HL-60 (cell line): ENCODE data around the gene ITGA5.

Experiments
- DNase-seq, 2 experiments: peaks; one replicate each; pipeline ENCODE4 v3.0.0-alpha.2; 2010 to 2020; ENCODE audit warnings: low read depth in 1 of 2, low spot score in 1 of 2
- H3K27ac ChIP-seq: fragments of 250-450 bp; sonication (Bioruptor Pico); replicated peaks from 2 replicates; pipeline ENCODE4 v1.5.1; 2020; ENCODE audit warnings: mild to moderate bottlenecking, moderate library complexity
- H3K27me3 ChIP-seq: fragments of 250-450 bp; sonication (Bioruptor Pico); 2 replicates; pipeline ENCODE4 v1.5.1; 2021; ENCODE audit warnings: mild to moderate bottlenecking, moderate library complexity; ENCODE audit not compliant: insufficient read depth, poor library complexity, severe bottlenecking
- H3K4me3 ChIP-seq: replicated peaks from 2 replicates; pipeline ENCODE4 v1.5.1; 2011; ENCODE audit warnings: mild to moderate bottlenecking, control low read depth, low read length; ENCODE audit not compliant: insufficient read depth
- CTCF ChIP-seq: IDR thresholded peaks from one replicate; pipeline ENCODE4 v1.5.1; 2011; ENCODE audit warnings: low read length, control low read depth, inconsistent platforms; ENCODE audit not compliant: insufficient read depth
- GABPA ChIP-seq: IDR thresholded peaks from 2 replicates; pipeline ENCODE4 v1.6.1; 2012; ENCODE audit warnings: low read depth
- POLR2AphosphoS5 ChIP-seq: IDR thresholded peaks from 2 replicates; pipeline ENCODE4 v1.6.1; 2012; ENCODE audit warnings: low read depth
- REST ChIP-seq: IDR thresholded peaks from 2 replicates; pipeline ENCODE4 v1.6.1; 2012; ENCODE audit warnings: low read depth; ENCODE audit not compliant: insufficient replicate concordance
- SPI1 ChIP-seq: IDR thresholded peaks from 2 replicates; pipeline ENCODE4 v1.6.1; 2012; ENCODE audit warnings: low read depth, mild to moderate bottlenecking, borderline replicate concordance

ITGA5 gene

GRCh38 chr12:54448344-54448743 is 29.3 kb upstream of the ITGA5 start:
- peak; percentile 11 to 57 for DNase-seq
- Histone ChIP-seq H3K27ac (peak overlapping the region; percentile 20; the same call in 1 of the 2 replicates), H3K27me3 (no peaks in the 10 kb centered on the region), H3K4me3 (no peak overlapping the region)
- TF ChIP-seq CTCF = no peak
- TF ChIP-seq GABPA = no peak
- TF ChIP-seq REST = no peak
- TF ChIP-seq SPI1 = no peak
- no peak for TF ChIP-seq POLR2AphosphoS5

GRCh38 chr12:54447917-54448316 is 28.9 kb upstream of the ITGA5 start:
- TF ChIP-seq CTCF = no peak
- no peak for TF ChIP-seq SPI1
- no peak for TF ChIP-seq GABPA
- TF ChIP-seq POLR2AphosphoS5 = no peak
- no peak for TF ChIP-seq REST
- DNase-seq = no peak
- Histone ChIP-seq H3K27ac (no peak overlapping the region), H3K4me3 (no peak overlapping the region), H3K27me3 (no peaks in the 10 kb centered on the region)

- H3K27me3 ChIP-seq = no peaks in the 10 kb centered on the region
- H3K27ac ChIP-seq = no peak overlapping the region
- no peak overlapping the region for H3K4me3 ChIP-seq
- TF ChIP-seq SPI1 (no peak), POLR2AphosphoS5 (no peak), REST (no peak), GABPA (no peak), CTCF (no peak)
- DNase-seq = no peak
Observed at GRCh38 chr12:54444206-54444605, 25.1 kb upstream of the ITGA5 start.
